Left lung (tissue), 10 donors: Measurements from ENCODE around the gene MAST2. TPM values are rescaled to one million over a fixed set of nuclear protein-coding genes. Genes with fewer than 3 reads are reported as not detected.

Experiments used
- ATAC-seq: fragments of 200-7000 bp; cut with Tn5 transposase; one replicate; pipeline ENCODE4 v1.9.1; 2020; ENCODE audit warnings: moderate library complexity
- DNase-seq, 4 donors: peaks; one replicate each; pipeline ENCODE4 v3.0.0-alpha.2; 2013 to 2020
- H3K27ac ChIP-seq, 2 donors: fragments of 200-600 bp; sonication (generic) in 1 of 2; one replicate each; pipeline versions ENCODE4 v1.5.0 to v1.8.0; 2020 to 2021
- H3K27me3 ChIP-seq, 2 donors: fragments of 200-600 bp; sonication (generic) in 1 of 2; one replicate each; pipeline versions ENCODE4 v1.5.0 to v1.8.0; 2020 to 2021
- H3K36me3 ChIP-seq, 2 donors: fragments of 200-600 bp; sonication (generic) in 1 of 2; one replicate each; pipeline versions ENCODE4 v1.5.0 to v1.8.0; 2020 to 2021
- H3K4me1 ChIP-seq, 2 donors: fragments of 200-600 bp; one replicate each; pipeline ENCODE4 v1.8.0; 2021
- H3K4me3 ChIP-seq, 2 donors: fragments of 200-600 bp; sonication (generic) in 1 of 2; one replicate each; pipeline versions ENCODE4 v1.5.0 to v1.8.0; 2020 to 2021; ENCODE audit warnings: mild to moderate bottlenecking in 1 of 2
- H3K9me3 ChIP-seq, 2 donors: fragments of 200-600 bp; sonication (generic) in 1 of 2; one replicate each; pipeline versions ENCODE4 v1.5.0 to v1.8.0; 2020 to 2021
- CTCF ChIP-seq, 2 donors: fragments of 200-600 bp; sonication (generic) in 1 of 2; IDR thresholded peaks; one replicate each; pipeline versions ENCODE4 v1.5.0 to v1.8.0; 2021; ENCODE audit warnings: antibody characterized with exemption in 2 of 2
- intact Hi-C, 2 donors: fragments of 100-400 bp; cut with DNase I; formaldehyde crosslinking; loops; one replicate each; pipeline versions ENCODE4 v1.11.2 to v1.14.2; 2022
- polyA plus RNA-seq, 6 donors: library from polyadenylated mRNA; unstranded; fragments of 120-200 nt; gene quantifications; one replicate each; pipeline ENCODE4 v1.2.1, GENCODE V29; 2013; ENCODE audit not compliant: insufficient read length in 6 of 6
- total RNA-seq, 2 donors: library from RNA; stranded (reverse); fragmentation: NEBNext Ultra II Directional; extraction: Animal tissue kit (Norgen Biotek cat#: 25700); gene quantifications; one replicate each; pipeline ENCODE4 v1.2.1, GENCODE V29; 2021
- donor health status: DM: no; HTN: yes; CAD: no.
- donor health status: DM: no; HTN: no; CAD: no.

Gene MAST2
- total and polyA plus RNA-seq, 8 donors, result 27.3 to 74.4 (median 64.9) TPM

GRCh38 chr1:46003315-46003714 is 199.9 kb downstream of the MAST2 start:
- Histone ChIP-seq H3K9me3 (no peaks in the 10 kb centered on the region), H3K4me1 (peaks cover 0 to 18% of the 10 kb centered on the region in 2 donors), H3K27ac (no peak overlapping the region), H3K27me3 (no peaks in the 10 kb centered on the region), H3K36me3 (peaks cover 0 to 35% of the 10 kb centered on the region in 2 donors), H3K4me3 (no peak overlapping the region)
- no peak for TF ChIP-seq CTCF (IDR thresholded peaks at IDR 0.05)
- intact Hi-C loops, result no loop called here
- ATAC-seq (peak; percentile 75), DNase-seq (peak in 2 of 4 donors; percentile 61 to 80)

DNA sequence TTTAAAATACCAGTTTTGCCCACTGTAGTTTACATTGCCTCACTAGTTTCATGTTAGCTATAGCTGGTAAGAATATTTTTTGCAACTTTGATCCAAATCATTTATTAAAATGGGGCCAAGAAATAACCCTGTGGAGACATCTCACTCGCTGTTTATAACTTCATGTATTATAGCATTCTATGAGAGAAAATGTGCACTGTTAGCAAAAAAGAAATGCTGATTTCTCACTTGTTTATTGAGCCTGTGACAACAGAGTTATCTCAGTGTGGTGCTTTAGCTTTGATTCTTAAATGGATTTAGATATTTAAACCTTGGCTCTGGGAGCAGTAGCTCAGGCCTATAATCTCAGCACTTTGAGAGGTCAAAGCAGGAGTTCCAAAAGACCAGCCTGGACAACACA is 201.1 kb downstream of the MAST2 start:
- Histone ChIP-seq H3K4me3 (no peak overlapping the region), H3K36me3 (peaks cover 0 to 42% of the 10 kb centered on the region in 2 donors), H3K4me1 (peaks cover 0 to 18% of the 10 kb centered on the region in 2 donors), H3K27me3 (no peaks in the 10 kb centered on the region), H3K9me3 (no peaks in the 10 kb centered on the region), H3K27ac (no peak overlapping the region)
- ATAC-seq (no peak), DNase-seq (no peak)
- intact Hi-C loops, result no loop called here
- no peak for TF ChIP-seq CTCF (IDR thresholded peaks at IDR 0.05)

- no peak overlapping the region for H3K27ac ChIP-seq
- no peak for DNase-seq
- H3K36me3 ChIP-seq, result peaks cover 0 to 53% of the 10 kb centered on the region in 2 donors
- no peak overlapping the region for H3K4me3 ChIP-seq
- no peak for ATAC-seq
- no peaks in the 10 kb centered on the region for H3K27me3 ChIP-seq
- TF ChIP-seq CTCF (IDR thresholded peaks at IDR 0.05), result no peak
- intact Hi-C loops, result no loop called here
- H3K4me1 ChIP-seq, result peaks cover 0 to 18% of the 10 kb centered on the region in 2 donors
- H3K9me3 ChIP-seq, result no peaks in the 10 kb centered on the region
Observed at GRCh38 chr1:46005594-46005993, 202.2 kb downstream of the MAST2 start.

DNA sequence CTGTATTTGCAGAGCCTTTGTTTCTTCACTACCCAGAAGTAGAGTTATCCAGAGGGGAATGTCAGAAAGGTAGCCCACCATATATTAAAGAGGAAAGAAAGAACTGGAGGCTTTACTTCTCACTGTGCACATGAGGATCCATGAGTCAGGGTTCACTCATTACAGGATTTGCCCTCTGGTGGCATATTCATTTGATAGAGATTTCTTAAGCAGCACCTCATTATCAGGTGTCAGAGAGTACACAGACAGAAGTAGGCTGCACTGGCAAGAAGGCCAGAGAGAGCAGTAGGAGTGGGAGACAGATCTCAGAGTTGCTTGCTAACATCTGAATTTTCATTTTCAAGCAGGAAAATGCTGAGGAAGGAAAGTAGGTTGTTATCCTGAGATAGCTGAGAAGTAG is 205.2 kb downstream of the MAST2 start:
- intact Hi-C loops, result no loop called here
- no peaks in the 10 kb centered on the region for H3K9me3 ChIP-seq
- no peak overlapping the region for H3K4me3 ChIP-seq
- DNase-seq, result no peak
- H3K27ac ChIP-seq, result no peak overlapping the region
- no peak for ATAC-seq
- no peak for TF ChIP-seq CTCF (IDR thresholded peaks at IDR 0.05)
- H3K4me1 ChIP-seq, result peaks cover 0 to 6% of the 10 kb centered on the region in 2 donors
- no peaks in the 10 kb centered on the region for H3K27me3 ChIP-seq
- peaks cover 0 to 67% of the 10 kb centered on the region in 2 donors for H3K36me3 ChIP-seq

GRCh38 chr1:46010611-46011010 is 207.2 kb downstream of the MAST2 start:
- no peak for TF ChIP-seq CTCF (IDR thresholded peaks at IDR 0.05)
- no peaks in the 10 kb centered on the region for H3K27me3 ChIP-seq
- intact Hi-C loops, result no loop called here
- DNase-seq (no peak), ATAC-seq (no peak)
- H3K9me3 ChIP-seq, result no peaks in the 10 kb centered on the region
- peaks cover 0 to 60% of the 10 kb centered on the region in 2 donors for H3K36me3 ChIP-seq
- H3K4me1 ChIP-seq, result no peaks in the 10 kb centered on the region
- H3K27ac ChIP-seq, result no peak overlapping the region
- H3K4me3 ChIP-seq, result no peak overlapping the region
